Measurements from ENCODE around the gene RGS7. TPM values are rescaled to one million over a fixed set of nuclear protein-coding genes. Genes with fewer than 3 reads are reported as not detected.

The RGS7 gene
- total RNA-seq, 1 donor, result 0.36 TPM

DNA sequence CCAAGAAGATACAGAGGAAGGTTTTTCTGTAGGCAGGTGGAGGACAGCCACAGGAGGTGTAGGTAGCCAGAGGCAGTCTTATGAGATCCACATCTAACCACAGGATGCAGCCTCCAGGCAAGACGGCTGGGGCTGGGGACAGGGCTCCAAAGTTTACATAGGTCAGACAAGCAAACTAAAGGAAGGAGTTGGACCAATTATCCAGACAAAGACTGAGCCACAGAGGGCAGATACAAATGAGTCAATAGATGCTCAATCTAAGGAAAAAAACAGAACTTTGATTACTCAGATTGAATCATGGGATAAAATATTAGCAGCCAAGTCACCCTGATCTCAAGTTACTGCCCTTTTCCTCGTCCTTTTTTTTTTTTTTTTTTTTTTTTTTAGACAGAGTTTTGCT lies 91.6 kb downstream of the RGS7 start:
- H3K36me3 ChIP-seq (ENCODE audit: insufficient read depth, low read length), result no peaks in the 10 kb centered on the region
- no peak overlapping the region for H3K4me3 ChIP-seq (ENCODE audit: insufficient read depth, low read length)
- peak; percentile 69 for DNase-seq (ENCODE audit: insufficient read length, low spot score, missing footprints)
- no peak overlapping the region for H2AFZ ChIP-seq (ENCODE audit: low read length)
- no peaks in the 10 kb centered on the region for H3K9me3 ChIP-seq (ENCODE audit: low read depth, low read length)
- no peak overlapping the region for H3K27ac ChIP-seq (ENCODE audit: low read depth, low read length)
- no peaks in the 10 kb centered on the region for H3K27me3 ChIP-seq (ENCODE audit: insufficient read depth, low read length)
- no peaks in the 10 kb centered on the region for H3K79me2 ChIP-seq (ENCODE audit: insufficient read depth, low read length)
- H3K4me2 ChIP-seq (ENCODE audit: insufficient read depth, low read length), result no peak overlapping the region
- no peaks in the 10 kb centered on the region for H4K20me1 ChIP-seq (ENCODE audit: insufficient read depth, low read length)
- H3K4me1 ChIP-seq (ENCODE audit: insufficient read depth, low read length), result no peaks in the 10 kb centered on the region
- TF ChIP-seq, protein P1, sequence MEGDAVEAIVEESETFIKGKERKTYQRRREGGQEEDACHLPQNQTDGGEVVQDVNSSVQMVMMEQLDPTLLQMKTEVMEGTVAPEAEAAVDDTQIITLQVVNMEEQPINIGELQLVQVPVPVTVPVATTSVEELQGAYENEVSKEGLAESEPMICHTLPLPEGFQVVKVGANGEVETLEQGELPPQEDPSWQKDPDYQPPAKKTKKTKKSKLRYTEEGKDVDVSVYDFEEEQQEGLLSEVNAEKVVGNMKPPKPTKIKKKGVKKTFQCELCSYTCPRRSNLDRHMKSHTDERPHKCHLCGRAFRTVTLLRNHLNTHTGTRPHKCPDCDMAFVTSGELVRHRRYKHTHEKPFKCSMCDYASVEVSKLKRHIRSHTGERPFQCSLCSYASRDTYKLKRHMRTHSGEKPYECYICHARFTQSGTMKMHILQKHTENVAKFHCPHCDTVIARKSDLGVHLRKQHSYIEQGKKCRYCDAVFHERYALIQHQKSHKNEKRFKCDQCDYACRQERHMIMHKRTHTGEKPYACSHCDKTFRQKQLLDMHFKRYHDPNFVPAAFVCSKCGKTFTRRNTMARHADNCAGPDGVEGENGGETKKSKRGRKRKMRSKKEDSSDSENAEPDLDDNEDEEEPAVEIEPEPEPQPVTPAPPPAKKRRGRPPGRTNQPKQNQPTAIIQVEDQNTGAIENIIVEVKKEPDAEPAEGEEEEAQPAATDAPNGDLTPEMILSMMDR (IDR thresholded peaks at IDR 0.05; ENCODE audit: extremely low read depth, low read depth, low read length), result no peak

DNA sequence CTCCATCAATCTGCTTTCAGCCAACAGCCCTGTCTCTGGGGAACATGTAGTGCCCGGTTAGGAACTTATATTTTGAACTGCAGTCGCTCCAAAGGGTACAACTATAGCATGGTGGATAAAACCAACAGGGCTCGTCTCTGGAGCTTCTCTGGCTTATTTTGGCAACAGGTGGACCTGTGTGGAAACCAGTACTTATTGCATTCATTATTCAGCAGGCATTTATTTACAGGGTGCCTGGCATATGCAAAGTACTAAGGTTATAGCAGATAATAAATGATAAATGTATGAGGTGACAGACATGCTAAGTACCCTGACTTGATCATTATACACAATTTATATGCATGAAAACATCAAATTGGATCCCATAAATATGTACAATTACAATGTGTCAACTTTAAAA lies 93.7 kb downstream of the RGS7 start:
- Histone ChIP-seq H3K9me3 (ENCODE audit: low read depth, low read length) (peaks cover 3% of the 10 kb centered on the region), H3K36me3 (ENCODE audit: insufficient read depth, low read length) (no peaks in the 10 kb centered on the region), H3K27ac (ENCODE audit: low read depth, low read length) (no peak overlapping the region), H3K4me3 (ENCODE audit: insufficient read depth, low read length) (no peak overlapping the region), H4K20me1 (ENCODE audit: insufficient read depth, low read length) (no peaks in the 10 kb centered on the region), H3K79me2 (ENCODE audit: insufficient read depth, low read length) (no peaks in the 10 kb centered on the region), H3K4me1 (ENCODE audit: insufficient read depth, low read length) (no peaks in the 10 kb centered on the region), H3K4me2 (ENCODE audit: insufficient read depth, low read length) (no peak overlapping the region), H3K27me3 (ENCODE audit: insufficient read depth, low read length) (no peaks in the 10 kb centered on the region), H2AFZ (ENCODE audit: low read length) (no peak overlapping the region)
- TF ChIP-seq, protein P1 (IDR thresholded peaks at IDR 0.05; ENCODE audit: extremely low read depth, low read depth, low read length), result no peak
- DNase-seq (ENCODE audit: insufficient read length, low spot score, missing footprints), result no peak

DNA sequence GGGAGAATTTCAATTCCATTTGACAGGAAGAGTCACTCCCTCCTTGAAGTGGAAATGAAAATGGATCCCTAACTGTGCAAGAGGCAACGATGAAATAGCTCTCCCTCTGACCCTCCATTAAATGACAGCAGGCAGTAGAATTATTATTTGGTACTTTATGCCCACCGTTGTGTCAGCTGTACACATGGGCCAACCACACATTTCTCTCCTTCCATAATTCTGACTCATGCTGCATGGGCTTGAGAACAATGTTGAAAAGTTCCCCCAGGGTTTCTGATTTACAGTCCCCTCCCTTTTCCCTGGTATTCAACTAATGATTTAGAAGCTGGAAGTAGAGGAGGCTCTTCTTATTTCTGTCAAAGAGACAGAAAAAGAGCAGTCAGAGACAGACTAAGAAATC lies 103.5 kb downstream of the RGS7 start:
- H2AFZ ChIP-seq (ENCODE audit: low read length), result no peak overlapping the region
- peak; percentile 2 for DNase-seq (ENCODE audit: insufficient read length, low spot score, missing footprints)
- no peaks in the 10 kb centered on the region for H3K9me3 ChIP-seq (ENCODE audit: low read depth, low read length)
- no peaks in the 10 kb centered on the region for H4K20me1 ChIP-seq (ENCODE audit: insufficient read depth, low read length)
- H3K79me2 ChIP-seq (ENCODE audit: insufficient read depth, low read length), result no peaks in the 10 kb centered on the region
- no peak overlapping the region for H3K4me2 ChIP-seq (ENCODE audit: insufficient read depth, low read length)
- H3K27ac ChIP-seq (ENCODE audit: low read depth, low read length), result no peak overlapping the region
- no peaks in the 10 kb centered on the region for H3K27me3 ChIP-seq (ENCODE audit: insufficient read depth, low read length)
- TF ChIP-seq, protein P1 (IDR thresholded peaks at IDR 0.05; ENCODE audit: extremely low read depth, low read depth, low read length), result no peak
- H3K4me1 ChIP-seq (ENCODE audit: insufficient read depth, low read length), result no peaks in the 10 kb centered on the region
- H3K4me3 ChIP-seq (ENCODE audit: insufficient read depth, low read length), result no peak overlapping the region
- H3K36me3 ChIP-seq (ENCODE audit: insufficient read depth, low read length), result no peaks in the 10 kb centered on the region

DNA sequence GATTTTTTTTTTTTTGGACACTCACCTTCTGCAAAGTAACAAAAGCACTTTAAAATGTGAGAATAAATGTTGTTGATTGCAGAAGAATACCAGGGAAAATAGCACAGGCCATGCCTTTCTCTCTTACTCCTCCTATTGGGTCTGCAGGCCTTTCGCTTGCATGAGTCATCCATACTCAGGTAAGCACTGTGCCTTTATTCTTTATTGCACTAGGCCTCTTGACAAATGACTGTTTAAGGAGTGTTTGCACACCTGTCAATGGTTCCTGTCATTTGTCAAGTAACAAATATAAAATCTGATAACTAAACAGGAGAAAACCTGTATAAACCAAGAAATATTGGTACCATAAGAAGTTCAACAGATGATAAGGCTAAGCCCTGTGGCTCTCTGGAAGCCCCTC lies 106.5 kb downstream of the RGS7 start:
- no peaks in the 10 kb centered on the region for H3K4me1 ChIP-seq (ENCODE audit: insufficient read depth, low read length)

More for the DNA sequence above, 106.5 kb downstream of the RGS7 start:
- Histone ChIP-seq H3K79me2 (ENCODE audit: insufficient read depth, low read length) (no peaks in the 10 kb centered on the region), H3K4me3 (ENCODE audit: insufficient read depth, low read length) (no peak overlapping the region), H3K36me3 (ENCODE audit: insufficient read depth, low read length) (no peaks in the 10 kb centered on the region), H3K4me2 (ENCODE audit: insufficient read depth, low read length) (no peak overlapping the region), H3K27ac (ENCODE audit: low read depth, low read length) (no peak overlapping the region), H4K20me1 (ENCODE audit: insufficient read depth, low read length) (no peaks in the 10 kb centered on the region), H3K9me3 (ENCODE audit: low read depth, low read length) (no peaks in the 10 kb centered on the region), H2AFZ (ENCODE audit: low read length) (no peak overlapping the region), H3K27me3 (ENCODE audit: insufficient read depth, low read length) (no peaks in the 10 kb centered on the region)
- TF ChIP-seq, protein P1 (IDR thresholded peaks at IDR 0.05; ENCODE audit: extremely low read depth, low read depth, low read length), result no peak
- DNase-seq (ENCODE audit: insufficient read length, low spot score, missing footprints), result no peak

All from osteoblast (primary cell).